Adrenal gland (tissue), 12 donors: Measurements from ENCODE around the gene TSPAN18. TPM values are rescaled to one million over a fixed set of nuclear protein-coding genes. Genes with fewer than 3 reads are reported as not detected.

Source experiments
- DNase-seq, 7 donors: peaks; one replicate each; pipeline ENCODE4 v3.0.0-alpha.2; 2019 to 2020
- H3K27ac ChIP-seq, 5 donors: fragments of 200-600 bp; sonication (generic) in 4 of 5; 1 replicate in 3 of 5; 2 replicates in 2 of 5; pipeline versions ENCODE4 v1.5.1 to v1.8.0; 2016 to 2020; ENCODE audit warnings: mild to moderate bottlenecking in 1 of 5
- H3K27me3 ChIP-seq: fragments of 200-600 bp; 2 replicates; pipeline ENCODE4 v1.8.0; 2021
- H3K36me3 ChIP-seq, 2 donors: fragments of 200-600 bp; replicated peaks in 1 of 2; 1 replicate in 1 of 2; 2 replicates in 1 of 2; pipeline versions ENCODE4 v1.5.1 to v1.8.0; 2018 to 2022
- H3K4me1 ChIP-seq, 2 donors: fragments of 200-600 bp; replicated peaks in 1 of 2; 1 replicate in 1 of 2; 2 replicates in 1 of 2; pipeline versions ENCODE4 v1.5.1 to v1.8.0; 2018 to 2021
- H3K4me3 ChIP-seq, 4 donors: fragments of 200-600 bp; sonication (generic) in 3 of 4; one replicate each; pipeline ENCODE4 v1.5.1; 2016 to 2018
- H3K9me3 ChIP-seq, 3 donors: fragments of 200-600 bp; sonication (generic) in 1 of 3; replicated peaks in 1 of 3; 1 replicate in 2 of 3; 2 replicates in 1 of 3; pipeline versions ENCODE4 v1.5.1 to v1.8.0; 2016 to 2021
- CTCF ChIP-seq, 6 experiments: fragments of 450-650 bp in 4 of 6; fragments of 200-600 bp in 2 of 6; sonication (generic) in 1 of 6; IDR thresholded peaks; 1 replicate in 5 of 6; 2 replicates in 1 of 6; pipeline versions ENCODE4 v1.5.1 to v1.8.0; 2016 to 2021; ENCODE audit warnings: antibody characterized with exemption in 6 of 6, mild to moderate bottlenecking in 2 of 6, moderate library complexity in 1 of 6
- POLR2A ChIP-seq, 2 donors: fragments of 450-650 bp; IDR thresholded peaks; one replicate each; pipeline ENCODE4 v1.6.1; 2017; ENCODE audit warnings: antibody characterized with exemption in 2 of 2, mild to moderate bottlenecking in 2 of 2, moderate library complexity in 1 of 2
- WGBS, 4 donors: extraction: QIAGEN DNeasy Blood & Tissue Kit in 2 of 4; methylation state at CpG; one replicate each; pipeline versions ENCODE4 v1.1.5 to v1.1.7; 2013 to 2017; 5-methylcytosine and 5-hydroxymethylcytosine counted together
- intact Hi-C, 2 donors: fragments of 100-400 bp; cut with DNase I; formaldehyde crosslinking; loops; one replicate each; pipeline versions ENCODE4 v1.14.1 to v1.15.0; 2022 to 2023
- polyA plus RNA-seq, 3 donors: library from polyadenylated mRNA; stranded (reverse); fragments of 200-250 nt in 2 of 3; fragments of 350-450 nt in 1 of 3; fragmentation: Illumina TruSeq in 1 of 3; extraction: RNeasy Lipid Tissue Mini Kit (QIAGEN cat#74804) in 1 of 3; gene quantifications; one replicate each; pipeline ENCODE4 v1.2.3, GENCODE V29; 2013 to 2014
- total RNA-seq, 9 donors: library from RNA; depleted of rRNA in 4 of 9; stranded (reverse); fragments of >200 nt in 4 of 9; fragments of 120-200 nt in 1 of 9; fragmentation: NEBNext Ultra II Directional in 1 of 9; extraction: Animal tissue kit (Norgen Biotek cat#: 25700) in 1 of 9; gene quantifications; one replicate each; pipeline versions ENCODE4 v1.1.0 to v1.2.4, GENCODE V29; 2013 to 2023
- donor health status: healthy with polysubstance abuse.
- donor health status: Bipolar disorder and iron deficiency.
- donor health status: DM: yes; HTN: yes; CAD: no.
- donor health status: DM: no; HTN: no; CAD: no.
- donor health status: DM: no; HTN: no; CAD: no.
- donor health status: DM: yes; HTN: yes; CAD: no.

Gene TSPAN18
- total and polyA plus RNA-seq, 12 donors: 24.5 to 168 (median 58.4) TPM

DNA sequence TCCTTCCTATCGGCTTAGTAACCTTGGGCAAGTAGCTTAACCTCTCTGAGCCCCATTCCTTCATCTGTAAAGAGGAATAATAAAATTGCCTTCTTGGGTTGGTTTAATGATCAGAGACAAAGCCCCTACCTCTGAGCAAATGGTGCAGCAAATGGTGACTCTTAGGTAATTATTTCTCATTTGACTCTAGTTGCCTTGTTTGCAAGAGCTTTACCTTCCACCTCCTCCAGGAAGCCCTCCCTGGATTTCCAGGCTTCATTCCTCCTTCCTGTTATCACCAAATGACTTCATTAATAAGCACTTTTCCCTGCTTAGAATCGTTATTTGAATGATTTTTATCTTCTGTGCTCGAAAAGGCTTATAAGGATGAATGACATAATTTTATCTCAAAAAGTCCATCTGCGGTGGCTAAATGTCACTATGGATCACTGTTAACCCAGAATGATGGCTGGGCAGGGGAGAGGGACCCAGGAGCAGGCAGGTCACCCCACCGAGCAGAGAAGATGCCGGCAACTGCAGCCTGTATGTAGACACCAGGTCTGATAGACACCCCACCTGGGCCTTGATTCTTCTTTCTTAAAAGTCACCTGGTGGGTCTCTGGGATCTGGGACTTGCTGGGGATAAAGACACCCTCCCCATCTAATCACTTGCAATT is 106.6 kb downstream of the TSPAN18 start:
- no peak for TF ChIP-seq POLR2A (IDR thresholded peaks at IDR 0.05)
- TF ChIP-seq CTCF (IDR thresholded peaks at IDR 0.05): no peak
- peak overlapping the region in 3 of 5 donors; percentile 36 to 65 (median 38) for H3K27ac ChIP-seq
- H3K27me3 ChIP-seq: no peaks in the 10 kb centered on the region
- no peaks in the 10 kb centered on the region for H3K9me3 ChIP-seq
- H3K36me3 ChIP-seq: no peaks in the 10 kb centered on the region
- H3K4me1 ChIP-seq: peaks cover 18 to 24% of the 10 kb centered on the region in 2 donors
- 62 to 75% (median 71%) methylated on average over 5 to 6 of the region's 6 CpGs for WGBS, 4 donors
- no peak for DNase-seq
- H3K4me3 ChIP-seq: no peak overlapping the region
- intact Hi-C loops: no loop called here

DNA sequence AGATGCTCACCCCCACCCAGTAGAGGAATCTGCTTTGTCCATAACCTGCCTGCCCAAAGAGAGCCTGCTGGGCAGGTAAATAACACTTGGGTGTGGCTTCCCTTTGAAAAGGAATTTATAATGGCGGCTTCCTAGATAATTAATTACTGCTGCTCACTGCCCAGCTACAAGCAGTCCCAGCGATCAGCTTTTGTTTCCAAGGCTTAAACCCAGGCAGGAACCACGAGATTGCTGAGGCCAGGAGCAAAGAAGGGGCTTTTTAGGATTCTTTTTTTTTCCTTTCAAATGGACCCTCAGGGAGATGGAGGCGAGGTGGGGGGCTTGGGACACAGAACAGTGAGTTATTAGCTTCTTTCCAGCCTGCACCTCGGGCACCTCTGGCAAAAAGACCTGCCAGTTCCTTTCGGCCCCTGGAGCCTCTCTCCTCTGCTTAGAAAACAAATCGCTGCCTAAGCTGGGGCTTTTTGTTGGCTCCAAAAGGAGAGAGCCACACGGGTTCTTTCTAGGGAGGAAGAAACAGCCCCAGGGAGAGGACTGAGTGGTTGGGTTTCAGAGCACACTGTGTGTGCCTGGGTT is 107.2 kb downstream of the TSPAN18 start:
- Histone ChIP-seq H3K36me3 (no peaks in the 10 kb centered on the region), H3K27me3 (no peaks in the 10 kb centered on the region), H3K27ac (peak overlapping the region in 3 of 5 donors; percentile 36 to 65 (median 38)), H3K4me1 (peaks cover 18 to 24% of the 10 kb centered on the region in 2 donors), H3K4me3 (no peak overlapping the region), H3K9me3 (no peaks in the 10 kb centered on the region)
- DNase-seq: peak in 1 of 7 donors; percentile 35
- intact Hi-C loops: no loop called here
- 24 to 39% (median 32%) methylated on average over 7 to 8 of the region's 8 CpGs for WGBS, 4 donors
- TF ChIP-seq CTCF (IDR thresholded peaks at IDR 0.05): no peak
- TF ChIP-seq POLR2A (IDR thresholded peaks at IDR 0.05): no peak

DNA sequence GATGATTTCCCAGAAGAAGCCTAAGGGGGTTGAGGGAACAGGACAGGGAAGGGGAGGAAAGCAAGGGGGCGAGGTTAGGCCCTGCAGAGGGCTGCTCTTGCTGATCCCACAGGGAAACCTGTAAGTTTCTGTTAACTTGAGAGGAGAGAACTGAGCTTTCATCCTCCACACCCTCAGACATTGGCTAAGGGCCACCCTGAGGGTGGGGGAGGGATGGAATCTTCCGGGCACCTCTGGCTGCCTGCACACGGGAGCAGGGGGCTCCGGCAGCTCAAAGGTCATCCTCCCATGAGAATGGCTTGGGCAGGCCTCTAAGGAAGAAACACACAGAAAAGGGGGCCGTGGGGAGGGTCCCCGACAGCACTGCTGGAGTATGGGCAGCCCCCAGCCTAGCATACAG is 108.1 kb downstream of the TSPAN18 start:
- no peak for DNase-seq
- intact Hi-C loops: no loop called here
- Histone ChIP-seq H3K27me3 (no peaks in the 10 kb centered on the region), H3K4me1 (peaks cover 18 to 24% of the 10 kb centered on the region in 2 donors), H3K4me3 (no peak overlapping the region), H3K36me3 (no peaks in the 10 kb centered on the region), H3K9me3 (no peaks in the 10 kb centered on the region), H3K27ac (peak overlapping the region in 2 of 5 donors; percentile 36 to 65)
- TF ChIP-seq CTCF (IDR thresholded peaks at IDR 0.05): no peak
- TF ChIP-seq POLR2A (IDR thresholded peaks at IDR 0.05): no peak
- WGBS, 4 donors: 64 to 78% (median 70%) methylated on average over 3 to 6 of the region's 6 CpGs

DNA sequence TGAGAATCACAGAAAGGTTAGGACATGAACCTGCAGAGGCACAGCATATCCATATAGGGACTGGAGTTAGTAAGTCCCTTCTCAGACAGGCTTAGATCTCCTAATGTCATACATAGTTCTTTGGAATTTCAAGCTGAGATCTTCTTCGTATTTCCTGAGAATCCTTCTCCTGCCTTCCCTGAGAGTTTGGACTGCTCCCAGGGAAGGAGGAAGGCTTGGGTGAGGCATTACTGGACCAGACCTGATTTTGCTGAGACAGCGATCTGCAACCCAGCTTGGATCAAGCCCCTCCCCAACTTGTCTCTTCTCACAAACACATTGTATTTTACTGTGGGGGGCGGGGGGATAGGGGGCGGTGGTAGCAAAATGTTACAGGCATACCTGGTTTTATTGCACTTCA is 108.5 kb downstream of the TSPAN18 start:
- H3K27me3 ChIP-seq: no peaks in the 10 kb centered on the region
- no peaks in the 10 kb centered on the region for H3K36me3 ChIP-seq
- DNase-seq: no peak
- no peak overlapping the region for H3K4me3 ChIP-seq
- intact Hi-C loops: no loop called here
- H3K9me3 ChIP-seq: no peaks in the 10 kb centered on the region
- H3K4me1 ChIP-seq: peaks cover 18 to 24% of the 10 kb centered on the region in 2 donors
- no peak for TF ChIP-seq CTCF (IDR thresholded peaks at IDR 0.05)
- TF ChIP-seq POLR2A (IDR thresholded peaks at IDR 0.05): no peak
- 81 to 92% (median 82%) methylated on average over 3 to 4 of the region's 4 CpGs for WGBS, 4 donors
- peak overlapping the region in 2 of 5 donors; percentile 36 to 65 for H3K27ac ChIP-seq
